HG03103 (cell line): ENCODE measurements around the gene PSMD9.
A peak's percentile ranks its signal among the peaks of the same experiment; 100 is the strongest.
"Not testable (repeated sequence)": the region's sequence is repeated elsewhere in the genome, so short reads cannot be mapped to it uniquely, and the experiment has no call there.

Experiments used
- ATAC-seq: cut with Tn5 transposase; IDR thresholded peaks from one replicate; pipeline ENCODE4 v1.9.1; 2021; ENCODE audit warnings: low read depth; ENCODE audit not compliant: unreplicated experiment

Gene PSMD9, protein sequence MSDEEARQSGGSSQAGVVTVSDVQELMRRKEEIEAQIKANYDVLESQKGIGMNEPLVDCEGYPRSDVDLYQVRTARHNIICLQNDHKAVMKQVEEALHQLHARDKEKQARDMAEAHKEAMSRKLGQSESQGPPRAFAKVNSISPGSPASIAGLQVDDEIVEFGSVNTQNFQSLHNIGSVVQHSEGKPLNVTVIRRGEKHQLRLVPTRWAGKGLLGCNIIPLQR

DNA sequence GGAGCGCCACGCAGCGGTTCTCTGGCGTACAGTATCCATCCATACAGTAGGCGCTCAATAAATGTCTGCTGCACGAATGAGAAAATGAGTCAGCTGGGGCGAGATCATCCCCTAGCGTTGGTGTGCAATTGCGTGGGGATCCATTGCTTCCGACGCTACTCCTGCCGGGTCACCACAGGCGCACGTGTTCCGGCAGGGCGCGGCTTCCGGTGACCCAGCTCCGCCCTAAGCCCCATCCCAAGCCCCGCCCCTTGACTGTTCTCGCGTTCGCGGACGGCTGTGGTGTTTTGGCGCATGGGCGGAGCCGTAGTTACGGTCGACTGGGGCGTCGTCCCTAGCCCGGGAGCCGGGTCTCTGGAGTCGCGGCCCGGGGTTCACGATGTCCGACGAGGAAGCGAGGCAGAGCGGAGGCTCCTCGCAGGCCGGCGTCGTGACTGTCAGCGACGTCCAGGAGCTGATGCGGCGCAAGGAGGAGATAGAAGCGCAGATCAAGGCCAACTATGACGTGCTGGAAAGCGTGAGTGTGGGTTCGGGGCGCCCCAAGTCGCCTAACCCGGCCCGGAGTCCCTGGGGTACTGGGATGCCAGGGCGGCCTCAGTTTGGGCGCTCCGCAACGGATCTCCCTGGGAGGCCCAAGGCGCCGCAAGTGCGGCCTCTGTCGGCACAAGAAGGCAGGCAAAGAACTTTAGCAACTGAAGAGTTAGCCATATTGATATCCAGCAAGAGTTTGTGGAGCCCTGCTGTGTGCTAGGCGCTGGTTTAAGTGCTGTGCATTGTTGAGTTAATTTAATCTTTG lies at the start of gene PSMD9:
PSMD9 (plus strand) TSS at position 313 of the 796 bp plus-strand sequence; CDS start at position 380, 67 bp downstream.
- ATAC-seq: peak; percentile 92

DNA sequence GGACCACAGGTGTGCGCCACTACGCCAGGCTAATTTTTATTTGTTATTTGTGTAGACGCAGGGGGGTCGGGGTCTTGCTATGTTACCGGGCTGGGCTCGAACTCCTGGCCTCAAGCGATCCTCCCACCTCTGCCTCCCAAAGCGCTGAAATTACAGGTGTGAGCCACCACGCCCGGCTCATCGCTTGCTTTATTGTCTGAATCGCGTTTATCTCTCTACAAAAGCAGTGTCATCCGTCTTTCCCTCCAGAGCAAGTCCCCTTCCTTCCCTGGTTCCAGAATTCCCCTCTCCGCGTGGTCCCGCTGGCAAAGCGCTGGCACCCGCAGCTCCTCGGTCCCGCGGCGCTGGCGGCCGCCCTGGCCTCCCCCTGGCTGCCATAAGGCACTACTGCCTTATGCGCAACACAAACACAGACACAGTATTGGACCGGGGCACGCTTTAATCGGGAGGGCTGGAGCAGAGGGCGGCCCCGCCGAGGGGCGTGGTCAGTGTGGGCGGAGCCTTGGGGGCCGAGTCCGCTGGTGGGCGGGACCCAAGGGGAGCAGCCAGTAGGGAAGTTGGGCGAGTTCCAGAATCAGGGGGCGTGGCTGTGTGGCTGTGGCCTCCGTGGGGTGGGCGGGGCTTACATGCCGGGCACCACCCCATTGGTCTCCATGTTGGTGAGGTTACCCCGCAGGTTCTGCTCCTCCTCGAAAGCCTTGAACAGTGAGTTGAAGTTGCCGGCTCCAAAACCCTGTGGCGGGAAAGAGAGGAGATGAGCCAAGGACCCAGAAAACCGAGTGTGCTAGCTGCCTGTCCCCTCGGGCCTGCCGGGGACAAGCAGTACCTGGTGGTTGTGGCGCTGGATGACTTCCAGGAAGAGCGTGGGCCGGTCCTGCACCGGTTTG lies 49.2 kb upstream of the PSMD9 start:
- ATAC-seq: peak; percentile 95

DNA sequence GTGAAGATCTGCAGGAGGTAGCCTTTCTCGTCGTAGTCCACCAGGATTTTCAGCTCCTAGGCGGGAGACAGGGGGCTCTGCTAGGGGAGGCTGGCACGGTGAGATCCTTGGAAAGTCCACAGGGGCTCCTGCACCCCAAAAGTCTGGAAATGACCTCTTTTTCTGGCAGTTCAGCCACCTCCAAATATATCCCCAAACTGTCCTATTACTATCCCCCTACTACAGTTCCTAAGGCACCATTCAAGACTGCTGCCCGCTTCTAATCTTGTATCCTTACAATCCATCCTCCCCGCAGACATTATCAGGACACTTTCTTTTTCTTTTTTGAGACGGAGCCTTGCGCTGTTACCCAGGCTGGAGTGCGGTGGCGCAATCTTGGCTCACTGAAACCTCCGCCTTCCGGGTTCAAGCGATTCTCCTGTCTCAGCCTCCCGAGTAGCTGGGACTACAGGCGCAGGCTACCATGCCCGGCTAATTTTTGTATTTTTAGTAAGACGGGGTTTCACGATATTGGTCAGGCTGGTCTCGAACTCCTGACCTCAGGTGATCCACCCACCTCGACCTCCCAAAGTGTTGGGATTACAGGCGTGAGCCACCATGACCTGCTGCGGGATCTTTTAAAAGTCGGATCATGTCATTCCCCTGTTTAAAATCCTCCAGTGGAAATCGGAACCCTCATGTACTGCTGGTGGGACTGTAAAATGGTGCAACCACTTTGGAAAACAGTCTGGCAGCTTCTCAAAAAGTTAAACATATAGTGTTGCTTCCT lies 48.4 kb upstream of the PSMD9 start:
- ATAC-seq: no peak

DNA sequence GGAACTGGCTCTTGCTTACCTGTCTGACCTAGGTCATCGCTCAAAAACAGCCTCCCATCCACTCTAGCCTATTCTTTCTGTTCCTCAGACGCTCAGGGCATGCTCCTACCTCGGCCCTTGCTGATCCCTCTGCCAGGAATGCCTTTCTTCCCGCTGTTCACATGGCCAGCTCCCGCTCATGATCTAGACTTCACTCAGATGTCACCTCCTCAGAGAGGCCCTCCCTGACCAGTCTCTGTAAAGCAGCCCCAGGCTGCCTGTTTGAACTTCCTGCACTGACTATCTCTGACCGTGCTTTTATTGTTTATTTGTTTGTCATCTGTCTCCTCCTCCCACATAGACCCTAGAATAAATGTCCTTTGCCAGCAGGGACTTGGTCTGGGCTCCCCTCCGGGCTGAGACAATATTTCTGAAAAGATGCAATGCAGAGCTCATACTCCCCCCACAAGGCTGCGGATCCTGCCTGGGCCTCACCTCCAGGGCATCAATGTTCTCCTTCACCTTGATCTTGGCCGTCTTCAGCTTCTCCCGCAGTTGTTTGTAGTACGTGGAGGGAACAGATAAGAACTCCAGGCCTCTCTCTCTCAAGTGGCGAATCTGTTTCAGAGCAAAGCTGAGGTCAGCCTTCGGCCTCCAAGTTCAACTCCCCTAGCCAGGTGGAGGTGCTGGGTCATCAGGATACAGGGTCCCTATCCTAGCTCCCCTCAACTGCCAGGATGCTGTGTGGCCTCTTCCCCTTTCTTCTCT lies 45.2 kb upstream of the PSMD9 start:
- no peak for ATAC-seq

DNA sequence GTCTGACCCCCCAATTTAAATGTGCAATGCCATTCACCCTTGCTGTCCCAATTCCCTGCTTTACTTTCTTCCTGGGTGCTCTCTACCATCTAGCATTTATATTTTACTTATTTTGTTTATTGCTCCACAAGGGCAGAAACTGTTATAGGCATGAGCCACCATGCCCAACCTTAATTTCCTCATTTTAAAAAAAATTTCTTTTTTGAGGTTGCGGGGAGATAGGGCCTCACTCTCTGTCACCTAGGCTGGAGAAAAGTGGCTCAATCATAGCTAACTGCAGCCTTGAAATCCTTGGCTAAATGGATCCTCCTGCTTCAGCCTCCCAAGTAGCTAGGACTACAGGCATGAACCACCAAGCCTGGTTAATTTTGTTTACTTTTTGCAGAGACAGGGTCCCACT lies 42.9 kb upstream of the PSMD9 start:
- ATAC-seq: no peak

DNA sequence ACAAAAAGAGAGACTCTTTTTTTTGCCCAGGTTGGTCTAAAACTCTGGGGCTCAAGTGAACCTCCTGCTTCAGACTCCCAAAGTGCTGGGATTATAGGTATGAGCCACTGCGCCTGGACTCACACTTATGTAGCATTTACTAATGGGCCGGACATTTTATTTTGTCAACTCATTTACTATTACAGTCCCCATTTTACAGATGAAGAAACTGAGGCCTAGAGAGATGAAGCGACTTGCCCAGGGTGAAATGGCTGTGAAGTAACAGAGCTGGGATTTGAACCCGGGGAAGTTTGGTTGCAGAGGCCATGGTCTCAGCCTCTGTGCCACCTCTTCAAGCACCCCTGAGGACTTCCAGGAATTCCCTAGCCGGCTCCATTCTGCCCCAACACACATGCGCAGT lies 39.4 kb upstream of the PSMD9 start:
- no peak for ATAC-seq

DNA sequence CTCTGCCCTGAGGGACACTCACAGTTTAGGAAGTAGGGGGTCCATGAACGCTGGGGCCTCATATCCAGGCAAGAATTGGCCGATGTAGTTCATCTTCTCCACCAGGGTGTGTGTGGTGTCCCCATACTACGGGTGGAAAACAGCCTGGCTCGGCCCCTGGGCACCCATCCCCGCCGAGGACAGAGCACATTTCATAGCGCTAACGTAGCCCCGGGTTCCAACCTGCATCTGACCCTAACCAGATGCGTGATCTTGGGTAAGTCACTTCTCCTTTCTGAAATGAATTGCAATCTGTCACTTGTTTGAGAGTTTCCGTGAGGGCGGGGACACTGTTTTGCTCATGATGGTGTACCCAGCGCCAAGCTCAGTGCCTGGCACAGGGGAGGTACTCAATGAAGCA lies 38.9 kb upstream of the PSMD9 start:
- no peak for ATAC-seq

DNA sequence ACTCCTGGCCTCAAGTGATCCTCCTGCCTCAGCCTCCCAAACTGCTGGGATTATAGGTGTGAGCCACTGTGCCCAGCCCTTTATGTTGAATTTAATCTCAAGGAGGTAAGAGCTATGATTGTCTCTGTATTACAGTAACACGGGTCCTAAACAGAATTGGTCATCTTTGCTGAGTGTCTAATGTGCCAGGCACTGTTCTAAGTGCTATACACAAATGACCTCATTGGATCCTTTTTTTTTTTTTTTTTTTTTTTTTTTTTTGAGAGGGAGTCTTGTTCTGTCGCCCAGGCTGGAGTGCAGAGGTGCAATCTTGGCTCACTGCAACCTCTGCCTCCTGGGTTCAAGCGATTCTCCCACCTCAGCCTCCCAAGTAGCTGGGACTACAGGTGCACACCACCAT lies 36.2 kb upstream of the PSMD9 start:
- ATAC-seq: not testable (repeated sequence)

DNA sequence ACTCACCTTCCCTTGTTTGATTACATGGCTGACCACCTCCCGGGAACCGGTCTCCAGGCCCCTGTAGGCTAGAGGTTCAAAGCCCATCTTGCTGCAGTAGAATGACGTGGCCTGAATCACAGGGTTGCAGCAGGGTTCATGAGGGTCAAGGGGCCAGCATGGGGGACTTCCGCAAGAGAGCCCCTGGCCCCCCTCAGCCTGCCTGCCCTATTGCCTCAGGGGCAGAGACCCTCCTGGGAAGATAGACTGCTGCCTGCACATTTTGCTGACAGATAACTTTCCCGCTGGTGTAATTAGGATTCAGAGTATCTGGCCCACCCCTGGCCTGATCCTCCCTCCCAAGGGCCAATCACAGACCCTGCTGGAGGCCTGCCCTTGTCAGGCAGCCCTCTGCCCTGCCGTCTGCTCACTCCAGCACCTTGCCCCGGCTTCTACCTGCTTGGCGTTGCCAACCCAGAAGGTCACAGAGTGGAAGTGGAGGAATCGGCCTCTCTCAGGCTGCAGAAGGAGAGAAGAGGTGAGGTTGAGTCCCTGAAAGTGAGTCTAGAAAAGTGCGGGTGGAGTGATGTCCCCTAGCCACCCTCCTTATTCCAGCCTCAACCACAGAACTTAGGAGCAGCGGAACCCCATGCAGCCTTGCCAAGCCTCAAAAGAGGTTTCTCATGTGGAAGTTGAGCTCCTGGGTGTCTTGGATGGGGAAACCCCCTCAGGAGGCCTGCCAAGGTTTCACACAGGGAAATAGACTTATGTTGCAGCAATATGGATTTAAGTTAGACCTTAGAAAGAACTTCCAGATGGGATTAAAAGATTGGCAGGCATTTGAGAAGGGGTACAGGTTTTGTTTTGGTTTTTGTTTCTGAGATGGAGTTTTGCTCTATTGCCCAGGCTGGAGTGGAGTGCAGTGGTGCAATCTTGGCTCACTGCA lies 31.0 kb upstream of the PSMD9 start:
- no peak for ATAC-seq

DNA sequence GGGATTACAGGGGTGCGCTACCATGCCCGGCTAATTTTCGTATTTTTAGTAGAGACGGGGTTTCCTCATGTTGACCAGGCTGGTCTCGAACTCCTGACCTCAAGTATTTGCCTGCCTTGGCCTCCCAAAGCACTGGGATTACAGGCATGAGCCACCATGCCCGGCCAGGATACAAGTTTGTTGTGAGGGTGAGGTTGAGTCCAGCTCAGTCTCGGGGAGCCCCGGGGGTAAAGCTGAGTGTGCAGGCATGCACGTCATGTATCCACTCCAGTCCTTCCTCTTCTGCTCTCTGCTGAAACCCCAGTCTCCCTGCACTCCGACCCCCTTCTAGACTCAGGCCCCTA lies 30.3 kb upstream of the PSMD9 start:
- no peak for ATAC-seq

DNA sequence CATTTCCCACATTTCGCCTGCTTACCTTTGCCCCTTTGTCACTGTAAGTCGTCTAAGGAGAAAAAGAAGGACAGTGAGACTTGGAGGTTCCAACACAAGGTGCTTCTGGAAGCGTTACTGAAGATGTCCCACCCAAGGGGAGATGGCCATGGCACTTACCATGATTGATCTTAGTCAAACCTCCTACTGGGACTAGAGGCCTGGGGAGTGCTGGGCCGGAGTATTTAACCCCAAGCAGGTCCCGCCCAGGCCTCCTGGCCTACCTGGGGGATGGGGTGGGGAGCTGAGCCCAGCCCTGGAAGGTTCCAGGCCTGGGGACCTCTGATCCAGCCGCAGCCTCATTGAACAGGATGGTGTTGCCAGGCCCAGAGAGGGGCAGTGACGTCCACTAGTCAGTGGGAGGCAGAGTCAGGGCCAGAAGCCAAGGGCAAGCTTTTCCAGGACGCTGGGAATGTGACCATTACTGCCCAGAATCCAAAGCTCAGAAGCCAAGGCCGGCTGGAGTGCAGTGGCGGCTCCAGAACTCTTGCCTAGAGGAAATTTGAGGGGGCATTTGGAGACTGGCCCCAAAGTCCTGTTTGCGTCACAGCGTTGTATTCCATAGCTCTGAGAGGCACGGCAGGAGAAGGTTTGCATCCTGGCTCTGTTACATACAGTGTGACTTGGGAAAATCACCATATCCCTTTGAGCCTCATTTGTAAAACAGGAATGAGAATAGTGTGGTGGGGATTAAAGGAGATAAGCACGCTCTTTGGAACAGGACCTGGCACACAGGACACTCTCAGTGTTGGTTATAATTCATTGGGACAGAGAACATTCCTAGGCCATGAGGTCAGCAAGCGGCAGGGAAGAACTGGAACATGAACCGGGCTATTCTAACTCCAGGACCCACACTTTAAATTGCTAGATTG lies 29.7 kb upstream of the PSMD9 start, which contains the start of gene HPD:
HPD (minus strand) TSS at position 198 of the 911 bp plus-strand sequence; CDS start at position 162, 36 bp downstream.
- ATAC-seq: no peak

DNA sequence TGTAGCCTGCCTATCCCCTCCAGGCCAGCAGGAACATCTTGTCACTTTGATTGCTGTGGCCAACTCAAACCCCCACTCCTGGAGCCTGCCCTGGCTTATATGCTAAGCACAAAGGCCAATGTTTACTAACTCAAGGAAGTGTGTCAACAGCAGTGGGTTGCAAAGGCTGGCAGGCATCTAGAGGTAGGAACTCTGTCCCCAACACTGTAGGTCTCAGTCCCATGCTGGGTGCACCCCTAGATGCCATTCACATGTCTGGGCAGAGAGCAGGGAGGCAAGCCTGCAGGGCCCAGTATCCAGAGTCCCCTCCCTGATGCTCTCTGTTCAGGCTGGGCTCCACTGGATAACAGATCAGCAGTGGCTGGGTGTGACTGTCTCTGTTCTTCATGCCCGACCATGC lies 28.3 kb upstream of the PSMD9 start:
- ATAC-seq: no peak

DNA sequence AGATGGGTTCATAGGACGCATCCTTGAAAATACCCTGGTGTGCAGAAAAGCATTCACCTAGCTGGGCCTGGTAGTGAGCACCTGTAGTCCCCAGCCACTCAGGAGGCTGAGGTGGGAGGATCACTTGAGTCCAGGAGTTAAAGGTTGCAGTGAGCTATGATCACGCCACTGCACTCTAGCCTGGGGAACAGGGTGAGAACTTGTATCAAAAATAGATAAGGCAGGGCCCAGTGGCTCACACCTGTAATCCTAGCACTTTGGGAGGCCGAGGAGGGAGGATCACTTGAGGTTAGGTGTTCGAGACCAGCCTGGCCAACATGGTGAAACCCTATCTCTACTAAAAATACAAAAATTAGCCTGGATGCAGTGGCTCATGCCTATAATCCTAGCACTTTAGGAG lies 27.9 kb upstream of the PSMD9 start:
- not testable (repeated sequence) for ATAC-seq

DNA sequence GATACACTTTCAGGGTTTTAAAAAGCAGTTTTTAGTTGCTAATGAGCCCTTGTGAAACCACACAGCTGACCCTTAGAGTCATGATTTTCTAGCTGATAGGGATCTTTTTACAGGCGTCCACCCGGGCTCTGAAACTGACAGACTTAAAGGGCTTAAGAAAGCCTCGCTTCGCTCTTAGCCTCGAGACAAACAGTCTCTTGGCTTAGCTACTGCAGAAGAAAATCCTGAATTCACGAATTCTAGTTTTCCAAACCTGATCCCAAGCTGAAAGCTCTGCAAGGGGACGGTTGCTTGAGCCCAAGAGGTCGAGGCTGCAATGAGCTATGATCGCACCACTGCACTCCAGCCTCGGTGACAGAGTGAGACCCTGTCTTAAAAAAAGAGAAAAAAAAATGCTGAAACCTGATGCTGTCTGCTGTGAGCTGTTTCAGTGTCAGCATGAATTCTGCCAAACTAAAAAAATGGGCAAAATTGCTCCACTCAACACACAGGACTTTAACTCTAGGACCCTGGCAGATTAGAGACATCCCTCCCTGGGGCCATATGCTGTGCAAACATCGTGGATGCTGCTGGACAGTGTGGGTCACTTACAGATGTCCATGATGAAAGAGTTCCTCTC lies 26.8 kb upstream of the PSMD9 start:
- ATAC-seq: no peak

DNA sequence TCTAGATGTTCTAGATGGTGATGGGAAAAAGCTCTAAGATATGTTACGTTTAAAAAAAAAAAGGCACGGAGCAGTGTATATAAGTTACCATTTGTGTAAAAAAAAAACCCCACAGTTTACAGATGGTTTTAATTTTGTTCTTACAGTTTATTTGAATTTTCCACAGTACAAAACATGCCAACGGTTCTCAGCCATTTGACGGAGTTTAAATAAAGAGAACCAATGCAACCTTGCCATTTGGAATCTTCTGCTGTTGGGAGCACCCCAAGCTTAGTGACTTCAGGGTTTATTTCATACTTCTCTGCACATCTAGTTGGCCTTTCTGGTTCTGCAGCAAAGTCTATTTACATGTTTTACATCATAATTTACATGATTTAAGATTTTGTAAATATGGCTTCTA lies 22.3 kb upstream of the PSMD9 start:
- no peak for ATAC-seq

DNA sequence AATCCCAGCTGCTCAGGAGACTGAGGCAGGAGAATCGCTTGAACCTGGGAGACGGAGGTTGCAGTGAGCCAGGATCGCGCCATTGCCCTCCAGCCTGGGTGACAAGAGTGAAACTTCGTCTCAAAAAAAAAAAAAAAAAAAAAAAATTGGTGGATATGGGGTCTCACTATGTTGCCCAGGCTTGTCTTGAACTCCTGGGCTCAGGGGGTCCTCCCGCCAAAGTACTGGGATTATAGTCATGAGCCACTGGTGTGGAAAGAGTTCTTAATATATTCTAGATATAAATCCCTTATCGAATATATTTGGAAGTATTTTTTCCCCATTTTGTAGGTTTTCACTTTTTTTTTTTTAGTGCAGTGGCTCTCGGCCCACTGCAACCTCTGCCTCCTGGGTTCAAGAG lies 19.4 kb upstream of the PSMD9 start:
- ATAC-seq: not testable (repeated sequence)

DNA sequence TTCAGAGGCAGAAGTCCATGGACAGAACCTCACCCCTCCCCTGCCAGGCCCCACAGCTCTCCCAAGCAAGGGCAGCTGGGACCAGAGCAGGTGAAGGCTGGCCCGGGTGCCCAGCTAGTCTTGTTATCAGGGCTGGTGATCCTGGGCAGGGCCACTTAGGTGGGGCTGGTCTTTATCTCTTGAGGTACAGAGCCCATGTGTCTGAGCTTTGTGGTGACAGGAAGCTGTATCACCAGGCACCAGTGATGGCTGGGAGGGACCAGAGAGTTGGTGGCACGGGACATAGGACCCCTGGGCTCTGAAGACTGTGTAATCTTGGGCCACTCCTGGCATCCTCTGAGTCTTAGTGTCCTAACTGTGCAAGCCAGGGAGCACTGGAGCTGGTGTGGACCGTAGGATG lies 17.1 kb upstream of the PSMD9 start:
- no peak for ATAC-seq
